ENCODE data around the gene BCORL1.

DNA sequence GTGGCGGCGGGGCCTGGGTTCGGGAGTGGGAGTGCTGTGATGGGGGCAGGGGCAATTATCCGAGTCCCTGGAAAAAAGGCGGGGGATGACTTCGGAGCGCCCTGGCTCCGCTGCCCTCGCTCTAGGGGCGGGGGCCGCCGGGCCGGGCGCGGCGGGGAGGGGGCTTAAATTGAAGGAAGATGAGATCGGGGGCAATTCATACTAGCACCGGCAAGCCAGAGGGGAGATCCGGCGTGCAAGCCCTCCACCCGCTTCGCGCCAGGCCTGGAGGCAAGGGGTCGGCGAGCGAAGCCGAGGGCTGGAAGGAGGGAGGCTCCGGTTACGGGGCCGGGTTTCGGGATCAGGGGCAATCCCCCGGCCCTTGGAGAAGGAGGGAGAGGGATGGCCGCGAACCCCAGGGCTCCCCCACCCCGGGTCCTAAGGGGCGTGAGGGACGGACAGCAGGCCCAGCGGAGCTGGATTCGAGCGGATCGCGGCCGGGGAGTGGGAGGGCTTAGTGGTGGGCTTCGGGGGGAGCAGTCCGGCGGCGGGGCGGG, 1.2 kb downstream of the BCORL1 start:
- TF ChIP-seq, protein P1, sequence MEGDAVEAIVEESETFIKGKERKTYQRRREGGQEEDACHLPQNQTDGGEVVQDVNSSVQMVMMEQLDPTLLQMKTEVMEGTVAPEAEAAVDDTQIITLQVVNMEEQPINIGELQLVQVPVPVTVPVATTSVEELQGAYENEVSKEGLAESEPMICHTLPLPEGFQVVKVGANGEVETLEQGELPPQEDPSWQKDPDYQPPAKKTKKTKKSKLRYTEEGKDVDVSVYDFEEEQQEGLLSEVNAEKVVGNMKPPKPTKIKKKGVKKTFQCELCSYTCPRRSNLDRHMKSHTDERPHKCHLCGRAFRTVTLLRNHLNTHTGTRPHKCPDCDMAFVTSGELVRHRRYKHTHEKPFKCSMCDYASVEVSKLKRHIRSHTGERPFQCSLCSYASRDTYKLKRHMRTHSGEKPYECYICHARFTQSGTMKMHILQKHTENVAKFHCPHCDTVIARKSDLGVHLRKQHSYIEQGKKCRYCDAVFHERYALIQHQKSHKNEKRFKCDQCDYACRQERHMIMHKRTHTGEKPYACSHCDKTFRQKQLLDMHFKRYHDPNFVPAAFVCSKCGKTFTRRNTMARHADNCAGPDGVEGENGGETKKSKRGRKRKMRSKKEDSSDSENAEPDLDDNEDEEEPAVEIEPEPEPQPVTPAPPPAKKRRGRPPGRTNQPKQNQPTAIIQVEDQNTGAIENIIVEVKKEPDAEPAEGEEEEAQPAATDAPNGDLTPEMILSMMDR (IDR thresholded peaks at IDR 0.05; ENCODE audit: poor library complexity, severe bottlenecking), result no peak
- no peak for TF ChIP-seq POLR2AphosphoS5 (IDR thresholded peaks at IDR 0.05)
- TF ChIP-seq, protein P2, sequence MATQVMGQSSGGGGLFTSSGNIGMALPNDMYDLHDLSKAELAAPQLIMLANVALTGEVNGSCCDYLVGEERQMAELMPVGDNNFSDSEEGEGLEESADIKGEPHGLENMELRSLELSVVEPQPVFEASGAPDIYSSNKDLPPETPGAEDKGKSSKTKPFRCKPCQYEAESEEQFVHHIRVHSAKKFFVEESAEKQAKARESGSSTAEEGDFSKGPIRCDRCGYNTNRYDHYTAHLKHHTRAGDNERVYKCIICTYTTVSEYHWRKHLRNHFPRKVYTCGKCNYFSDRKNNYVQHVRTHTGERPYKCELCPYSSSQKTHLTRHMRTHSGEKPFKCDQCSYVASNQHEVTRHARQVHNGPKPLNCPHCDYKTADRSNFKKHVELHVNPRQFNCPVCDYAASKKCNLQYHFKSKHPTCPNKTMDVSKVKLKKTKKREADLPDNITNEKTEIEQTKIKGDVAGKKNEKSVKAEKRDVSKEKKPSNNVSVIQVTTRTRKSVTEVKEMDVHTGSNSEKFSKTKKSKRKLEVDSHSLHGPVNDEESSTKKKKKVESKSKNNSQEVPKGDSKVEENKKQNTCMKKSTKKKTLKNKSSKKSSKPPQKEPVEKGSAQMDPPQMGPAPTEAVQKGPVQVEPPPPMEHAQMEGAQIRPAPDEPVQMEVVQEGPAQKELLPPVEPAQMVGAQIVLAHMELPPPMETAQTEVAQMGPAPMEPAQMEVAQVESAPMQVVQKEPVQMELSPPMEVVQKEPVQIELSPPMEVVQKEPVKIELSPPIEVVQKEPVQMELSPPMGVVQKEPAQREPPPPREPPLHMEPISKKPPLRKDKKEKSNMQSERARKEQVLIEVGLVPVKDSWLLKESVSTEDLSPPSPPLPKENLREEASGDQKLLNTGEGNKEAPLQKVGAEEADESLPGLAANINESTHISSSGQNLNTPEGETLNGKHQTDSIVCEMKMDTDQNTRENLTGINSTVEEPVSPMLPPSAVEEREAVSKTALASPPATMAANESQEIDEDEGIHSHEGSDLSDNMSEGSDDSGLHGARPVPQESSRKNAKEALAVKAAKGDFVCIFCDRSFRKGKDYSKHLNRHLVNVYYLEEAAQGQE (IDR thresholded peaks at IDR 0.05; ENCODE audit: borderline replicate concordance), result no peak
- TF ChIP-seq EZH2 (IDR thresholded peaks at IDR 0.05; ENCODE audit: borderline replicate concordance, insufficient read depth, low read length, poor library complexity, severe bottlenecking), result no peak
- no peak for TF ChIP-seq EP300 (conservative IDR thresholded peaks at IDR 0.05; ENCODE audit: poor library complexity, severe bottlenecking)
- no peak for TF ChIP-seq TAF1 (IDR thresholded peaks at IDR 0.05; ENCODE audit: low read depth)
- TF ChIP-seq MXI1 (conservative IDR thresholded peaks at IDR 0.05; ENCODE audit: poor library complexity, severe bottlenecking), result no peak
- no peak for TF ChIP-seq SMC3 (conservative IDR thresholded peaks at IDR 0.05; ENCODE audit: poor library complexity)
- TF ChIP-seq RAD21 (conservative IDR thresholded peaks at IDR 0.05), result no peak

All from neural cell (in vitro differentiated cells).